ENCODE results near the gene CASS4. TPM values are rescaled to one million over a fixed set of nuclear protein-coding genes. Genes with fewer than 3 reads are reported as not detected.
A peak's percentile ranks its signal among the peaks of the same experiment; 100 is the strongest.
"Not testable (repeated sequence)": the region's sequence is repeated elsewhere in the genome, so short reads cannot be mapped to it uniquely, and the experiment has no call there.

The CASS4 gene
- total and polyA plus RNA-seq, 12 donors = 0.22 to 2.8 (median 0.59) TPM

DNA sequence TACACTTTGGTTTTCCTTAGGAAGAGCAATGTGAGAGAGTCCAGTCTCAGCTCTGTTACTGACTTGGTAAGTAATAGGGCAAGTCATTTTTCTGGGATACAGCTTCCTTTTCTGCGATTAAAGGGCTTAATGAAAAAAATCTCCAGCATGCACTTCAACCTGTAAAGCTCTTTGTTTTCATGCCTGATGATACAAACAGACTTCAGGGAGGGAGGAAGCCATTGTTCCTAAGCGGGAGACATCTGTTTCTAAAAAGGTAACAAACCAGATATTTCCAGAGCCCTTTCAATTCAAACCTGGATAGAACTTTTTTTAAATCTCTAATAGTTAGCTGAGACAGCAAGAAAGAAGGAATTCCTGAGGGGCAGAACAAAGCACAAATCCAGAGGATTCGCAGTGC, 5.2 kb upstream of the CASS4 start:
- Histone ChIP-seq H3K27me3 (no peaks in the 10 kb centered on the region), H3K4me3 (no peak overlapping the region), H3K9me3 (no peaks in the 10 kb centered on the region), H3K27ac (peak overlapping the region; percentile 9 to 75 (median 64)), H3K36me3 (peaks cover 0 to 74% (median 33%) of the 10 kb centered on the region in 9 donors), H3K4me1 (peaks cover 3 to 51% (median 34%) of the 10 kb centered on the region in 9 donors)
- 73 to 80% methylated on average over 3 of the region's 3 CpGs for WGBS, 2 donors
- DNase-seq (no peak), ATAC-seq (peak in 6 of 8 donors; percentile 19 to 74 (median 51))
- TF ChIP-seq, protein P1, sequence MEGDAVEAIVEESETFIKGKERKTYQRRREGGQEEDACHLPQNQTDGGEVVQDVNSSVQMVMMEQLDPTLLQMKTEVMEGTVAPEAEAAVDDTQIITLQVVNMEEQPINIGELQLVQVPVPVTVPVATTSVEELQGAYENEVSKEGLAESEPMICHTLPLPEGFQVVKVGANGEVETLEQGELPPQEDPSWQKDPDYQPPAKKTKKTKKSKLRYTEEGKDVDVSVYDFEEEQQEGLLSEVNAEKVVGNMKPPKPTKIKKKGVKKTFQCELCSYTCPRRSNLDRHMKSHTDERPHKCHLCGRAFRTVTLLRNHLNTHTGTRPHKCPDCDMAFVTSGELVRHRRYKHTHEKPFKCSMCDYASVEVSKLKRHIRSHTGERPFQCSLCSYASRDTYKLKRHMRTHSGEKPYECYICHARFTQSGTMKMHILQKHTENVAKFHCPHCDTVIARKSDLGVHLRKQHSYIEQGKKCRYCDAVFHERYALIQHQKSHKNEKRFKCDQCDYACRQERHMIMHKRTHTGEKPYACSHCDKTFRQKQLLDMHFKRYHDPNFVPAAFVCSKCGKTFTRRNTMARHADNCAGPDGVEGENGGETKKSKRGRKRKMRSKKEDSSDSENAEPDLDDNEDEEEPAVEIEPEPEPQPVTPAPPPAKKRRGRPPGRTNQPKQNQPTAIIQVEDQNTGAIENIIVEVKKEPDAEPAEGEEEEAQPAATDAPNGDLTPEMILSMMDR (IDR thresholded peaks at IDR 0.05) = no peak
- intact Hi-C loops (cut with DNase I) = loop anchor here in 2 of 10 donors (5.0 to 10.0 kb wide), 2 partner anchors 60 to 168 kb away; partner anchors contain the start of gene RTF2 (in 1 of the 2)

GRCh38 chr20:56409521-56409920, 2.5 kb upstream of the CASS4 start:
- H3K36me3 ChIP-seq = peaks cover 0 to 47% (median 10%) of the 10 kb centered on the region in 9 donors
- peak in 5 of 8 donors; percentile 38 to 78 (median 52) for ATAC-seq
- 62 to 74% methylated on average over 5 of the region's 5 CpGs for WGBS, 2 donors
- H3K27ac ChIP-seq = peak overlapping the region in 7 of 10 donors; percentile 2 to 75 (median 53)
- intact Hi-C loops (cut with DNase I) = loop anchor here in 2 of 10 donors (5.0 to 10.0 kb wide), 2 partner anchors 58 to 165 kb away; partner anchors contain the start of gene RTF2 (in 1 of the 2)
- no peak for DNase-seq
- peaks cover 3 to 61% (median 45%) of the 10 kb centered on the region in 9 donors for H3K4me1 ChIP-seq
- no peaks in the 10 kb centered on the region for H3K9me3 ChIP-seq
- H3K27me3 ChIP-seq = no peaks in the 10 kb centered on the region
- H3K4me3 ChIP-seq = no peak overlapping the region
- TF ChIP-seq, protein P1 (IDR thresholded peaks at IDR 0.05) = no peak

GRCh38 chr20:56409956-56410355, 2.1 kb upstream of the CASS4 start:
- Histone ChIP-seq H3K36me3 (peaks cover 0 to 43% (median 7%) of the 10 kb centered on the region in 9 donors), H3K4me1 (peaks cover 3 to 61% (median 49%) of the 10 kb centered on the region in 9 donors), H3K9me3 (no peaks in the 10 kb centered on the region), H3K27me3 (no peaks in the 10 kb centered on the region), H3K4me3 (no peak overlapping the region), H3K27ac (peak overlapping the region in 6 of 10 donors; percentile 2 to 75 (median 56))
- DNase-seq (no peak), ATAC-seq (no peak)
- WGBS, 2 donors = 40 to 76% methylated on average over 1 of the region's 1 CpG
- intact Hi-C loops (cut with DNase I) = loop anchor here in 4 of 10 donors (5.0 to 10.0 kb wide), 3 partner anchors 55 to 165 kb away; partner anchors contain the start of gene RTF2 (in 3 of the 4)
- TF ChIP-seq, protein P1 (IDR thresholded peaks at IDR 0.05) = no peak

DNA sequence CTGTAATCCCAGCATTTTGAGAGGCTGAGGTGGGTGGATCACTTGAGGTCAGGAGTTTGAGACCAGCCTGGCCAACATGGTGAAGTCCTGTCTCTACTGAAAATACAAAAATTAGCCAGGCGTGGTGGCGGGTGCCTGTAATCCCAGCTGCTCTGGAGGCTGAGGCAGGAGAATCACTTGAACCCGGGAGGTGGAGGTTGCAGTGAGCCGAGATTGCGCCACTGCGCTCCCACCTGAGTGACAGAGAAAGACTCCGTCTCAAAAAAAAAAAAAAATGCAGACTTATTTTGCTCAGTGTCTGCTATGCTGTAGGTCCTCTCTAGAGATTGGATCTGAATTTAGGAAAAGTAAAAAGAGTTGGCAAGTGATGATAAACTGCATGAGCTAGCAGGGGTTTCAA, 773 bp upstream of the CASS4 start:
- H3K27me3 ChIP-seq, ATAC-seq, DNase-seq, H3K9me3 ChIP-seq: not testable (repeated sequence)
- peak overlapping the region; percentile 26 to 92 (median 70) for H3K27ac ChIP-seq
- H3K4me1 ChIP-seq = peaks cover 3 to 61% (median 56%) of the 10 kb centered on the region in 9 donors
- peaks cover 0 to 30% (median 0%) of the 10 kb centered on the region in 9 donors for H3K36me3 ChIP-seq
- WGBS, 2 donors = 89 to 93% methylated on average over 7 of the region's 7 CpGs
- H3K4me3 ChIP-seq = peak overlapping the region in 2 of 10 donors; percentile 28 to 60
- intact Hi-C loops (cut with DNase I) = loop anchor here in 2 of 10 donors (5.0 to 10.0 kb wide), 2 partner anchors 54 to 56 kb away; partner anchors contain the start of gene RTF2 (in 2 of the 2)

- peak overlapping the region in 8 of 10 donors; percentile 2 to 60 (median 28) for H3K4me3 ChIP-seq
- TF ChIP-seq, protein P1 (IDR thresholded peaks at IDR 0.05) = no peak
- H3K9me3 ChIP-seq = no peaks in the 10 kb centered on the region
- no peaks in the 10 kb centered on the region for H3K27me3 ChIP-seq
- ATAC-seq = no peak
- H3K36me3 ChIP-seq = peaks cover 0 to 18% (median 0%) of the 10 kb centered on the region in 9 donors
- intact Hi-C loops (cut with DNase I) = loop anchor here in 2 of 10 donors (5.0 to 10.0 kb wide), 2 partner anchors 52 to 55 kb away; partner anchors contain the start of gene RTF2 (in 2 of the 2)
- peak overlapping the region; percentile 6 to 92 (median 70) for H3K27ac ChIP-seq
- peaks cover under 1 to 66% (median 49%) of the 10 kb centered on the region in 9 donors for H3K4me1 ChIP-seq
- WGBS, 2 donors = 83% methylated on average over 7 of the region's 7 CpGs
- DNase-seq = no peak
These were observed 372 bp downstream of the CASS4 start for GRCh38 chr20:56412473-56412790.

Data from heart right ventricle (tissue), 16 donors.